ENCODE data around the gene KISS1. TPM values are rescaled to one million over a fixed set of nuclear protein-coding genes. Genes with fewer than 3 reads are reported as not detected.

The KISS1 gene
- total RNA-seq, 2 experiments from 2014 or later = not detected

GRCh38 chr1:204151552-204152309, 44.6 kb downstream of the KISS1 start, which contains the start of gene ETNK2:
TSS of gene ETNK2 (minus strand) at chr1:204152044. CDS start at chr1:204151852, 192 bp downstream.
- intact Hi-C loops (cut with micrococcal nuclease; ENCODE audit: unreplicated experiment) = no loop called here
- H2AFZ ChIP-seq (ENCODE audit: low read length) = no peak within 1 kb of the TSS
- no peaks in the 10 kb centered on the region for H4K20me1 ChIP-seq (ENCODE audit: insufficient read depth, low read length)
- no peak within 1 kb of the TSS for H3K27ac ChIP-seq (ENCODE audit: low read depth, low read length, poor library complexity, severe bottlenecking)
- peak within 1 kb of the TSS; percentile 39; the same call in 1 of the 2 replicates for H3K4me2 ChIP-seq (ENCODE audit: low read length)
- no peak for TF ChIP-seq CTCF (conservative IDR thresholded peaks at IDR 0.05; ENCODE audit: low read length)
- no peak for TF ChIP-seq EZH2phosphoT487 (IDR thresholded peaks at IDR 0.05; ENCODE audit: borderline replicate concordance, low read depth, low read length)
- no TSS peak for BruUV-seq (replicated peaks)
- ChIA-PET CTCF (ENCODE audit: unreplicated experiment) (no interaction called here), POLR2A (no interaction called here)
- no peaks in the 10 kb centered on the region for H3K9me2 ChIP-seq (ENCODE audit: insufficient read depth, low read length)
- H3K79me2 ChIP-seq (ENCODE audit: insufficient read depth, low read depth, low read length) = no peaks in the 10 kb centered on the region
- H3K4me1 ChIP-seq (ENCODE audit: insufficient read depth, low read length, poor library complexity, severe bottlenecking) = no peaks in the 10 kb centered on the region
- no peak for DNase-seq (ENCODE audit: low spot score)
- H3K4me3 ChIP-seq (ENCODE audit: low read depth, low read length, poor library complexity, severe bottlenecking) = no peak within 1 kb of the TSS
- no peaks in the 10 kb centered on the region for H3K9me3 ChIP-seq (ENCODE audit: low read length)
- no peaks in the 10 kb centered on the region for H3K36me3 ChIP-seq (ENCODE audit: insufficient read depth, low read length)

DNA sequence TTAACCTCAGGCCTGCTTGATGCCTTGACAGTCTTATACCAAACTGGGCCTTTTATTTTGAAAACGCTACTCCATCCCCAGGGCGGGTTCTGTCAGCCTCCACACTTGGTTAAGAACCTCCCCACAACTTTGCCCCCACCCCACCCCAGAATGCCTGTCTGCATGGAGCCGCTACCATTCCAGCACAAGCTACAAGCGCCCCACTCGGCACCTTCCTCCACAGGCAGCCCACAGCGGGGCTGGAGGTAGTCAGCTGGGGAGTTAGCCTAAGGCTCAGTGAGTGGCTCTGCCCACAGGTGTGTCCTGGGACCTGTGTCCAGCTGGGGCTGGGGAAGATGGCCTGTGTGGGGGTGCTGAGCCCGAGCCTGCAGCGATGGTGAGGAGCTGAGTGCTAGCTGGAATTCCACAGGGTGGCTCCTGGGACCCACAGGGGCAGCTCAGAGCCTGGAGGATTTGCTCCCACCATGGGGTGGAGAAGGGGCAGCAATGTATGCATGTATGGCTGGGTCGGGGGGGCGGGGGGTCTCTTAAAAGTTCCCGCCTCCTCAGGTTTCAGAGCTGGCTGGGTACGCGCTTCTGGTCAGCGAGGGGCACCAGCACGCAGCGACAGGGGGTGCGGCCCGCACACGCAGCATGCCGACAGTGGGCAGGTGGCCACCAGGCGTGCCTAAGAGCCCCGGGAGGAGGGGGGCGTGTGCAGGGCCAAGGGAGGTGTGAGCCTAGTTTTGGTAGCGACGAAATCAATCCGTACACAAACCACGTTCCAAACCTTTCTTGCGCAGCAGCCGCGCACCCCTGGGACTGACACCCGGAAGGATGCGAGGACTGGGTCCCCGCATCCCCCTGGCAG, 45.4 kb downstream of the KISS1 start:
- no peak for DNase-seq (ENCODE audit: low spot score)
- Histone ChIP-seq H3K4me3 (ENCODE audit: low read depth, low read length, poor library complexity, severe bottlenecking) (no peak overlapping the region), H3K9me2 (ENCODE audit: insufficient read depth, low read length) (no peaks in the 10 kb centered on the region), H3K79me2 (ENCODE audit: insufficient read depth, low read depth, low read length) (no peaks in the 10 kb centered on the region), H3K9me3 (ENCODE audit: low read length) (no peaks in the 10 kb centered on the region), H4K20me1 (ENCODE audit: insufficient read depth, low read length) (no peaks in the 10 kb centered on the region), H3K27ac (ENCODE audit: low read depth, low read length, poor library complexity, severe bottlenecking) (no peak overlapping the region), H3K36me3 (ENCODE audit: insufficient read depth, low read length) (no peaks in the 10 kb centered on the region), H3K4me1 (ENCODE audit: insufficient read depth, low read length, poor library complexity, severe bottlenecking) (no peaks in the 10 kb centered on the region), H2AFZ (ENCODE audit: low read length) (no peak overlapping the region), H3K4me2 (ENCODE audit: low read length) (no peak overlapping the region)
- POLR2A ChIA-PET = no interaction called here
- intact Hi-C loops (cut with micrococcal nuclease; ENCODE audit: unreplicated experiment) = no loop called here
- BruUV-seq (replicated peaks) = no TSS peak
- CTCF ChIA-PET (ENCODE audit: unreplicated experiment) = interaction anchor here (0.6 kb wide), 1 partner anchor 43 kb away, joined by 7 read pairs; no protein-coding TSS in a partner anchor
- no peak for TF ChIP-seq CTCF (conservative IDR thresholded peaks at IDR 0.05; ENCODE audit: low read length)
- no peak for TF ChIP-seq EZH2phosphoT487 (IDR thresholded peaks at IDR 0.05; ENCODE audit: borderline replicate concordance, low read depth, low read length)
